HCT116 (cell line): ENCODE results near the gene SIT1.

ENCODE experiments used
- CBX3 ChIP-seq: IDR thresholded peaks from 2 replicates; pipeline ENCODE4 v1.6.1; 2012; ENCODE audit warnings: low read depth
- EZH2 ChIP-seq: fragments of 200-600 bp; sonication (generic); IDR thresholded peaks from 2 replicates; pipeline ENCODE4 v1.6.1; 2017; ENCODE audit warnings: antibody characterized with exemption, mixed run types
- EZH2phosphoT487 ChIP-seq: fragments of 200-600 bp; IDR thresholded peaks from 2 replicates; pipeline ENCODE4 v1.6.1; 2018; ENCODE audit warnings: antibody characterized with exemption, borderline replicate concordance
- POLR2A ChIP-seq: IDR thresholded peaks from 2 replicates; pipeline ENCODE4 v1.7.0; 2011; ENCODE audit warnings: borderline replicate concordance; ENCODE audit not compliant: insufficient read depth, insufficient read length; ENCODE audit errors: extremely low read depth
- POLR2AphosphoS5 ChIP-seq: IDR thresholded peaks from 2 replicates; pipeline ENCODE4 v1.6.1; 2011; ENCODE audit warnings: mild to moderate bottlenecking, low read depth, low read length, moderate library complexity
- RAD21 ChIP-seq: IDR thresholded peaks from 2 replicates; pipeline ENCODE4 v1.6.1; 2012; ENCODE audit warnings: low read depth, mild to moderate bottlenecking
- SIN3A ChIP-seq: IDR thresholded peaks from 2 replicates; pipeline ENCODE4 v1.6.1; 2012; ENCODE audit warnings: low read depth
- SRF ChIP-seq: IDR thresholded peaks from 2 replicates; pipeline ENCODE4 v1.6.1; 2012; ENCODE audit warnings: low read depth
- ZNF274 ChIP-seq: fragments of 200-500 bp; sonication (Bioruptor generic); IDR thresholded peaks from 2 replicates; pipeline ENCODE4 v1.6.1; 2014; ENCODE audit warnings: mild to moderate bottlenecking, low read depth, low read length, inconsistent platforms
- TF ChIP-seq, protein P1 (sequence below): IDR thresholded peaks from 2 replicates; pipeline ENCODE4 v1.6.1; 2012
- TF ChIP-seq, protein P2 (sequence below), 3 experiments: fragments of 200-600 bp in 1 of 3; sonication (generic) in 1 of 3; IDR thresholded peaks in 2 of 3; conservative IDR thresholded peaks in 1 of 3; 2 replicates each; pipeline ENCODE4 v1.5.1; 2012 to 2017; ENCODE audit warnings: low read depth in 2 of 3, low read length in 2 of 3, antibody characterized with exemption in 1 of 3, borderline replicate concordance in 1 of 3, control low read depth in 1 of 3, mild to moderate bottlenecking in 1 of 3, mixed read lengths in 1 of 3, mixed run types in 1 of 3, moderate library complexity in 1 of 3; ENCODE audit not compliant: insufficient read depth in 1 of 3
- TF ChIP-seq, protein P3 (sequence below): IDR thresholded peaks from 2 replicates; pipeline ENCODE4 v1.6.1; 2012; ENCODE audit warnings: low read depth
- TF ChIP-seq, protein P4 (sequence below): IDR thresholded peaks from 2 replicates; pipeline ENCODE4 v1.6.1; 2012

DNA sequence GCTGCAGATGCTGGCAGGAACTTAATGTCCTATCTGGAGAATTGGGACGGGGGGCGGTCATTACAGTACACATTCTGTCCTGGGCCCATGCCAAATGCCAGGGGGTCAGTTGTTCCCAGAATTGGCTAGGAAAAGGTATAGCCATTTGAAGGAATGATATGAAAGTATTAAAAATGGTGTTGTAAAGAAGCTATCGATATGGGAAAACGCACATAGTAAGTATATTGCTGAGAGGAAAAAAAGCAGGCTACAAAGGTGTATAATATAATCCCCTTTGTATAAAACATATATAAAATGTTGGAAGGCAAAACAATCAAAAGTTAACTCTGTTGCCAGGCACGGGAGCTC is 14.7 kb upstream of the SIT1 start:
- TF ChIP-seq SIN3A, result no peak
- TF ChIP-seq ZNF274, result no peak
- TF ChIP-seq, protein P1, sequence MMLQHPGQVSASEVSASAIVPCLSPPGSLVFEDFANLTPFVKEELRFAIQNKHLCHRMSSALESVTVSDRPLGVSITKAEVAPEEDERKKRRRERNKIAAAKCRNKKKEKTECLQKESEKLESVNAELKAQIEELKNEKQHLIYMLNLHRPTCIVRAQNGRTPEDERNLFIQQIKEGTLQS, result no peak
- TF ChIP-seq, protein P2, sequence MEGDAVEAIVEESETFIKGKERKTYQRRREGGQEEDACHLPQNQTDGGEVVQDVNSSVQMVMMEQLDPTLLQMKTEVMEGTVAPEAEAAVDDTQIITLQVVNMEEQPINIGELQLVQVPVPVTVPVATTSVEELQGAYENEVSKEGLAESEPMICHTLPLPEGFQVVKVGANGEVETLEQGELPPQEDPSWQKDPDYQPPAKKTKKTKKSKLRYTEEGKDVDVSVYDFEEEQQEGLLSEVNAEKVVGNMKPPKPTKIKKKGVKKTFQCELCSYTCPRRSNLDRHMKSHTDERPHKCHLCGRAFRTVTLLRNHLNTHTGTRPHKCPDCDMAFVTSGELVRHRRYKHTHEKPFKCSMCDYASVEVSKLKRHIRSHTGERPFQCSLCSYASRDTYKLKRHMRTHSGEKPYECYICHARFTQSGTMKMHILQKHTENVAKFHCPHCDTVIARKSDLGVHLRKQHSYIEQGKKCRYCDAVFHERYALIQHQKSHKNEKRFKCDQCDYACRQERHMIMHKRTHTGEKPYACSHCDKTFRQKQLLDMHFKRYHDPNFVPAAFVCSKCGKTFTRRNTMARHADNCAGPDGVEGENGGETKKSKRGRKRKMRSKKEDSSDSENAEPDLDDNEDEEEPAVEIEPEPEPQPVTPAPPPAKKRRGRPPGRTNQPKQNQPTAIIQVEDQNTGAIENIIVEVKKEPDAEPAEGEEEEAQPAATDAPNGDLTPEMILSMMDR (IDR thresholded peaks at IDR 0.05 in 2 of 3, conservative IDR thresholded peaks at IDR 0.05 in 1 of 3; ENCODE audit: borderline replicate concordance in 1 of 3, insufficient read depth in 1 of 3, low read depth in 2 of 3, low read length in 2 of 3), result no peak
- TF ChIP-seq EZH2, result no peak
- no peak for TF ChIP-seq POLR2A
- TF ChIP-seq, protein P3, sequence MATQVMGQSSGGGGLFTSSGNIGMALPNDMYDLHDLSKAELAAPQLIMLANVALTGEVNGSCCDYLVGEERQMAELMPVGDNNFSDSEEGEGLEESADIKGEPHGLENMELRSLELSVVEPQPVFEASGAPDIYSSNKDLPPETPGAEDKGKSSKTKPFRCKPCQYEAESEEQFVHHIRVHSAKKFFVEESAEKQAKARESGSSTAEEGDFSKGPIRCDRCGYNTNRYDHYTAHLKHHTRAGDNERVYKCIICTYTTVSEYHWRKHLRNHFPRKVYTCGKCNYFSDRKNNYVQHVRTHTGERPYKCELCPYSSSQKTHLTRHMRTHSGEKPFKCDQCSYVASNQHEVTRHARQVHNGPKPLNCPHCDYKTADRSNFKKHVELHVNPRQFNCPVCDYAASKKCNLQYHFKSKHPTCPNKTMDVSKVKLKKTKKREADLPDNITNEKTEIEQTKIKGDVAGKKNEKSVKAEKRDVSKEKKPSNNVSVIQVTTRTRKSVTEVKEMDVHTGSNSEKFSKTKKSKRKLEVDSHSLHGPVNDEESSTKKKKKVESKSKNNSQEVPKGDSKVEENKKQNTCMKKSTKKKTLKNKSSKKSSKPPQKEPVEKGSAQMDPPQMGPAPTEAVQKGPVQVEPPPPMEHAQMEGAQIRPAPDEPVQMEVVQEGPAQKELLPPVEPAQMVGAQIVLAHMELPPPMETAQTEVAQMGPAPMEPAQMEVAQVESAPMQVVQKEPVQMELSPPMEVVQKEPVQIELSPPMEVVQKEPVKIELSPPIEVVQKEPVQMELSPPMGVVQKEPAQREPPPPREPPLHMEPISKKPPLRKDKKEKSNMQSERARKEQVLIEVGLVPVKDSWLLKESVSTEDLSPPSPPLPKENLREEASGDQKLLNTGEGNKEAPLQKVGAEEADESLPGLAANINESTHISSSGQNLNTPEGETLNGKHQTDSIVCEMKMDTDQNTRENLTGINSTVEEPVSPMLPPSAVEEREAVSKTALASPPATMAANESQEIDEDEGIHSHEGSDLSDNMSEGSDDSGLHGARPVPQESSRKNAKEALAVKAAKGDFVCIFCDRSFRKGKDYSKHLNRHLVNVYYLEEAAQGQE, result no peak
- no peak for TF ChIP-seq SRF
- TF ChIP-seq, protein P4, sequence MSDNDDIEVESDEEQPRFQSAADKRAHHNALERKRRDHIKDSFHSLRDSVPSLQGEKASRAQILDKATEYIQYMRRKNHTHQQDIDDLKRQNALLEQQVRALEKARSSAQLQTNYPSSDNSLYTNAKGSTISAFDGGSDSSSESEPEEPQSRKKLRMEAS, result no peak
- TF ChIP-seq RAD21, result no peak
- TF ChIP-seq CBX3, result no peak
- no peak for TF ChIP-seq POLR2AphosphoS5
- no peak for TF ChIP-seq EZH2phosphoT487
